ENCODE results near the gene LSAMP. TPM values are rescaled to one million over a fixed set of nuclear protein-coding genes. Genes with fewer than 3 reads are reported as not detected.

LSAMP gene
- polyA plus RNA-seq, 4 donors, result 11.4 to 30.6 (median 14.0) TPM

GRCh38 chr3:116433552-116433951, 11.7 kb downstream of the LSAMP start:
- no peak for DNase-seq (ENCODE audit: low read depth in 4 of 4, low spot score in 3 of 4)

GRCh38 chr3:116432795-116433194, 12.5 kb downstream of the LSAMP start:
- DNase-seq (ENCODE audit: low read depth in 4 of 4, low spot score in 3 of 4), result no peak

GRCh38 chr3:116429479-116430269, 15.6 kb downstream of the LSAMP start:
- DNase-seq (ENCODE audit: low read depth in 4 of 4, low spot score in 3 of 4), result no peak

- no peak for DNase-seq (ENCODE audit: low read depth in 4 of 4, low spot score in 3 of 4)
These were observed 19.3 kb downstream of the LSAMP start for GRCh38 chr3:116426036-116426435.

GRCh38 chr3:116425126-116425525, 20.2 kb downstream of the LSAMP start:
- DNase-seq (ENCODE audit: low read depth in 4 of 4, low spot score in 3 of 4), result no peak

GRCh38 chr3:116423945-116424344, 21.3 kb downstream of the LSAMP start:
- no peak for DNase-seq (ENCODE audit: low read depth in 4 of 4, low spot score in 3 of 4)

- DNase-seq (ENCODE audit: low read depth in 4 of 4, low spot score in 3 of 4), result no peak
These were observed 21.9 kb downstream of the LSAMP start for GRCh38 chr3:116423374-116423773.

GRCh38 chr3:116417151-116417550, 28.1 kb downstream of the LSAMP start:
- DNase-seq (ENCODE audit: low read depth in 4 of 4, low spot score in 3 of 4), result no peak

- no peak for DNase-seq (ENCODE audit: low read depth in 4 of 4, low spot score in 3 of 4)
These were observed 32.0 kb downstream of the LSAMP start for GRCh38 chr3:116413319-116413718.

GRCh38 chr3:116408473-116408872, 36.8 kb downstream of the LSAMP start:
- DNase-seq (ENCODE audit: low read depth in 4 of 4, low spot score in 3 of 4), result no peak

- DNase-seq (ENCODE audit: low read depth in 4 of 4, low spot score in 3 of 4), result no peak
These were observed 40.1 kb downstream of the LSAMP start for GRCh38 chr3:116405231-116405630.

GRCh38 chr3:116399701-116400226, 45.5 kb downstream of the LSAMP start:
- no peak for DNase-seq (ENCODE audit: low read depth in 4 of 4, low spot score in 3 of 4)

- peak in 2 of 4 donors; percentile 14 to 32 for DNase-seq (ENCODE audit: low read depth in 4 of 4, low spot score in 3 of 4)
These were observed 50.9 kb downstream of the LSAMP start for GRCh38 chr3:116394365-116394764.

- DNase-seq (ENCODE audit: low read depth in 4 of 4, low spot score in 3 of 4), result no peak
These were observed 52.1 kb downstream of the LSAMP start for GRCh38 chr3:116393199-116393598.

GRCh38 chr3:116392291-116392690, 53.0 kb downstream of the LSAMP start:
- no peak for DNase-seq (ENCODE audit: low read depth in 4 of 4, low spot score in 3 of 4)

GRCh38 chr3:116391296-116392201, 53.7 kb downstream of the LSAMP start:
- no peak for DNase-seq (ENCODE audit: low read depth in 4 of 4, low spot score in 3 of 4)

- DNase-seq (ENCODE audit: low read depth in 4 of 4, low spot score in 3 of 4), result no peak
These were observed 55.0 kb downstream of the LSAMP start for GRCh38 chr3:116390318-116390717.

- DNase-seq (ENCODE audit: low read depth in 4 of 4, low spot score in 3 of 4), result no peak
These were observed 56.4 kb downstream of the LSAMP start for GRCh38 chr3:116388867-116389385.

- no peak for DNase-seq (ENCODE audit: low read depth in 4 of 4, low spot score in 3 of 4)
These were observed 59.1 kb downstream of the LSAMP start for GRCh38 chr3:116386168-116386567.

- no peak for DNase-seq (ENCODE audit: low read depth in 4 of 4, low spot score in 3 of 4)
These were observed 60.6 kb downstream of the LSAMP start for GRCh38 chr3:116384717-116385116.

- no peak for DNase-seq (ENCODE audit: low read depth in 4 of 4, low spot score in 3 of 4)
These were observed 67.2 kb downstream of the LSAMP start for GRCh38 chr3:116378077-116378476.
